ENCODE measurements around the gene APLNR. TPM values are rescaled to one million over a fixed set of nuclear protein-coding genes. Genes with fewer than 3 reads are reported as not detected.

Gene APLNR
- total RNA-seq, 1 experiment from 2014 or later, result 0.39 TPM

DNA sequence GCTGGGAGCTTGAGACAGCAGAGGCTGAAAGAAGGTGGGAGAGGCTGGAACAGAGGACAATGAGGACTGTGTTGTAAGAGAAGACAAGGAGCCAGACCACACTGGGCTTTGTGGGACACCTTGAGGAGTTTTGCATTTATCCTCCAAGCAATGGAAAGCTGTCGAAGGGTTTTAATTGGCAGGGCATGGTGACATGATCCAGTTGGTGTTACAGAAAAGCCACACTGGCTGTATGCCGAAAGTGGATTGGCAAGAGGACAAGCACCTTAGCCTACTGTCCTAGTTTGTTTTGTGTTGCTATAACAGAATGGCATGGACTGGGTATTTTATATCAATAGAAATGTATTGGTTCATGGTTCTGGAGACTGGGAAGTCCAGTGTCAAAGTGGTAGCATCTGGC lies 14.0 kb upstream of the APLNR start:
- no peak overlapping the region for H3K18ac ChIP-seq (ENCODE audit: insufficient read length, low read depth, low read length)
- no peak overlapping the region for H4K8ac ChIP-seq (replicated peaks; ENCODE audit: insufficient read length, low read depth, low read length)
- H2BK20ac ChIP-seq (ENCODE audit: low read depth, low read length, poor library complexity, severe bottlenecking), result no peak overlapping the region
- no peak overlapping the region for H2AFZ ChIP-seq (ENCODE audit: low read length)
- H3K4me2 ChIP-seq (ENCODE audit: insufficient read depth, insufficient read length, low read length), result no peak overlapping the region
- no peak overlapping the region for H3K56ac ChIP-seq (ENCODE audit: insufficient read length, low read depth, low read length)
- no peak overlapping the region for H3K27ac ChIP-seq (ENCODE audit: insufficient read length, low read depth, low read length)
- no peak overlapping the region for H2BK12ac ChIP-seq (ENCODE audit: insufficient read length, low read depth, low read length)
- DNase-seq, result no peak
- no peaks in the 10 kb centered on the region for H3K79me2 ChIP-seq (ENCODE audit: insufficient read depth, low read length)
- no peak overlapping the region for H2BK15ac ChIP-seq (ENCODE audit: low read depth, low read length)
- no peak overlapping the region for H3K14ac ChIP-seq (ENCODE audit: insufficient read depth, low read length)
- no peak overlapping the region for H3K23ac ChIP-seq (ENCODE audit: insufficient read length, low read depth, low read length)
- H2AK5ac ChIP-seq (ENCODE audit: insufficient read length, low read length), result no peak overlapping the region
- no peak overlapping the region for H3T11ph ChIP-seq (ENCODE audit: low read length)
- H3K23me2 ChIP-seq (ENCODE audit: insufficient read length, low read depth, low read length, poor library complexity, severe bottlenecking), result no peaks in the 10 kb centered on the region
- H4K20me1 ChIP-seq (ENCODE audit: control insufficient read depth, insufficient read depth, insufficient read length), result no peaks in the 10 kb centered on the region
- no peak overlapping the region for H4K5ac ChIP-seq (ENCODE audit: insufficient read length, low read depth, low read length)
- H4K91ac ChIP-seq (ENCODE audit: insufficient read length, low read depth, low read length), result no peak overlapping the region
- H3K9ac ChIP-seq (ENCODE audit: extremely low read depth, insufficient read length, low read length), result no peak overlapping the region
- H2BK5ac ChIP-seq (ENCODE audit: insufficient read length, low read length), result no peak overlapping the region
- H2BK120ac ChIP-seq (ENCODE audit: low read depth, low read length, poor library complexity, severe bottlenecking), result no peak overlapping the region
- peaks cover 3% of the 10 kb centered on the region for H3K27me3 Mint-ChIP-seq (ENCODE audit: low read depth)
- no peaks in the 10 kb centered on the region for H3K79me1 ChIP-seq (ENCODE audit: insufficient read depth, low read depth, low read length, poor library complexity, severe bottlenecking)
- H3K4me3 Mint-ChIP-seq, result no peak overlapping the region
- H3K9me3 ChIP-seq (ENCODE audit: control insufficient read depth, low read depth, low read length), result no peaks in the 10 kb centered on the region
- H3K27ac Mint-ChIP-seq, result no peak overlapping the region
- no peaks in the 10 kb centered on the region for H3K4me1 ChIP-seq (ENCODE audit: insufficient read depth, low read length)
- H3K4ac ChIP-seq (ENCODE audit: low read depth, low read length), result no peak overlapping the region
- peaks cover under 1 to 2% of the 10 kb centered on the region in 2 experiments; a peak in 2 of 5 replicates for H3K9me3 Mint-ChIP-seq
- no peak for TF ChIP-seq CTCF (conservative IDR thresholded peaks at IDR 0.05)
- WGBS (ENCODE audit: extremely low coverage, insufficient read length, low lambda C conversion rate), result no CpG with 5 or more reads among the region's 2 CpGs
- no peaks in the 10 kb centered on the region for H3K27me3 ChIP-seq (ENCODE audit: insufficient read depth, low read length)
- H3K36me3 Mint-ChIP-seq (ENCODE audit: insufficient read depth in 1 of 3, low read depth in 3 of 3), result peaks cover 0 to 2% (median under 1%) of the 10 kb centered on the region in 3 experiments; a peak in 2 of 7 replicates
- H3K4me1 Mint-ChIP-seq, result peaks cover 3 to 7% of the 10 kb centered on the region in 2 experiments; a peak in 2 of 4 replicates
